SU-DHL-6 (cell line): ENCODE results near the gene NFIA.

ENCODE experiments used
- CTCF ChIP-seq: fragments of 200-600 bp; sonication (generic); IDR thresholded peaks from one replicate; pipeline ENCODE4 v1.5.1; 2017; ENCODE audit warnings: antibody characterized with exemption, mild to moderate bottlenecking, low read length, moderate library complexity; ENCODE audit not compliant: insufficient read depth, poor library complexity, severe bottlenecking
- EZH2phosphoT487 ChIP-seq: fragments of 200-600 bp; sonication (generic), shearing (Covaris generic); conservative IDR thresholded peaks from 2 replicates; pipeline ENCODE4 v1.6.1; 2018; ENCODE audit warnings: mild to moderate bottlenecking, antibody characterized with exemption, low read length, moderate library complexity, mixed read lengths

GRCh38 chr1:61307422-61308142 lies 225.2 kb downstream of the NFIA start:
- TF ChIP-seq CTCF (no peak), EZH2phosphoT487 (no peak)
